Panc1 (cell line): ENCODE results near the gene RCN2. TPM values are rescaled to one million over a fixed set of nuclear protein-coding genes. Genes with fewer than 3 reads are reported as not detected.

Experiments
- ATAC-seq: fragments of 200-7000 bp; cut with Tn5 transposase; 2 replicates; pipeline ENCODE4 v1.9.1; 2020; ENCODE audit warnings: mild to moderate bottlenecking, moderate library complexity
- BruUV-seq: library from RNA; stranded (reverse); fragments of 400-500 nt; replicated peaks from 2 replicates; lab custom pipeline; 2021; lab: Mats Ljungman, UMichigan
- CTCF ChIA-PET: fragments of 300-600 bp; sonication (Branson Sonifier 250); formaldehyde crosslinking; loops from one replicate; lab custom pipeline; 2022; ENCODE audit warnings: antibody characterized with exemption; lab: Charles Lee
- POLR2A ChIA-PET: fragments of 300-600 bp; sonication (Branson Sonifier 250); formaldehyde crosslinking; loops from one replicate; lab custom pipeline; 2022; ENCODE audit warnings: antibody characterized with exemption; lab: Charles Lee
- DNase-seq: peaks from one replicate; pipeline ENCODE4 v3.0.0-alpha.2; 2010; ENCODE audit warnings: low read depth, low spot score
- H3K27ac ChIP-seq: 2 replicates; pipeline ENCODE4 v1.5.1; 2011; ENCODE audit warnings: mild to moderate bottlenecking, low read length, inconsistent platforms
- H3K27me3 ChIP-seq: fragments of 200-500 bp; sonication (Bioruptor generic); 2 replicates; pipeline ENCODE4 v1.6.0; 2014; ENCODE audit warnings: low read length, inconsistent platforms; ENCODE audit not compliant: control insufficient read depth, insufficient read depth
- H3K36me3 ChIP-seq: fragments of 200-500 bp; sonication (Bioruptor generic); 2 replicates; pipeline ENCODE4 v1.5.1; 2014; ENCODE audit warnings: inconsistent platforms, mild to moderate bottlenecking, low read length, moderate library complexity; ENCODE audit not compliant: control insufficient read depth, insufficient read depth
- H3K4me1 ChIP-seq: 2 replicates; pipeline ENCODE4 v1.5.1; 2011; ENCODE audit warnings: inconsistent platforms, mild to moderate bottlenecking, low read length, moderate library complexity; ENCODE audit not compliant: control insufficient read depth, insufficient read depth
- H3K4me3 ChIP-seq, 2 experiments: 2 replicates each; pipeline ENCODE4 v1.5.1; 2011 to 2012; ENCODE audit warnings: low read depth in 2 of 2, low read length in 2 of 2, mild to moderate bottlenecking in 2 of 2, inconsistent platforms in 1 of 2, moderate library complexity in 1 of 2
- H3K9me3 ChIP-seq: fragments of 200-500 bp; sonication (Bioruptor generic); 2 replicates; pipeline ENCODE4 v1.5.1; 2014; ENCODE audit warnings: low read depth, mild to moderate bottlenecking, inconsistent platforms, low read length, moderate library complexity; ENCODE audit not compliant: control insufficient read depth, insufficient read depth
- CTCF ChIP-seq: fragments of 450-650 bp; IDR thresholded peaks from 2 replicates; pipeline ENCODE4 v1.5.1; 2017; ENCODE audit warnings: mild to moderate bottlenecking
- POLR2AphosphoS5 ChIP-seq: IDR thresholded peaks from 2 replicates; pipeline ENCODE4 v1.6.1; 2012; ENCODE audit warnings: mild to moderate bottlenecking, low read depth, low read length, moderate library complexity
- REST ChIP-seq, 2 experiments: IDR thresholded peaks; 2 replicates each; pipeline ENCODE4 v1.6.1; 2011 to 2012; ENCODE audit warnings: low read depth in 2 of 2, control low read depth in 1 of 2, low read length in 1 of 2, mild to moderate bottlenecking in 1 of 2, moderate library complexity in 1 of 2; ENCODE audit not compliant: insufficient read depth in 1 of 2
- SIN3A ChIP-seq: IDR thresholded peaks from 2 replicates; pipeline ENCODE4 v1.6.1; 2012; ENCODE audit warnings: low read depth, mild to moderate bottlenecking, low read length, moderate library complexity, borderline replicate concordance; ENCODE audit not compliant: insufficient read depth
- TCF7L2 ChIP-seq: IDR thresholded peaks from 2 replicates; pipeline ENCODE4 v1.6.1; 2011; ENCODE audit warnings: mild to moderate bottlenecking, low read depth, low read length, inconsistent platforms
- in situ Hi-C: cut with HindIII; loops from 2 replicates; pipeline ENCODE4 v1.10.0; 2016; ENCODE audit warnings: low sequenced_read_pairs, low pct_unique_long_range_greater_than_20kb
- intact Hi-C: fragments of 100-400 bp; cut with micrococcal nuclease; formaldehyde crosslinking; loops from one replicate; pipeline ENCODE4 v1.10.0; 2022; ENCODE audit not compliant: unreplicated experiment
- total RNA-seq: library from RNA; stranded (reverse); gene quantifications from one replicate; pipeline ENCODE4 v1.2.1, GENCODE V29; 2021; ENCODE audit not compliant: unreplicated experiment

The RCN2 gene
- total RNA-seq, 1 experiment from 2014 or later: 60.7 TPM

- Histone ChIP-seq H3K36me3 (no peaks in the 10 kb centered on the region), H3K9me3 (no peaks in the 10 kb centered on the region), H3K4me1 (no peaks in the 10 kb centered on the region), H3K4me3 (no peak overlapping the region), H3K27ac (no peak overlapping the region), H3K27me3 (no peaks in the 10 kb centered on the region)
- CTCF ChIA-PET: no interaction called here
- DNase-seq (no peak), ATAC-seq (no peak)
- intact Hi-C loops: no loop called here
- in situ Hi-C loops: no loop called here
- BruUV-seq: no TSS peak
- no peak for TF ChIP-seq SIN3A
- TF ChIP-seq POLR2AphosphoS5: no peak
- no peak for TF ChIP-seq CTCF
- no peak for TF ChIP-seq REST (IDR thresholded peaks at IDR 0.05; ENCODE audit: insufficient read depth in 1 of 2, low read depth in 2 of 2, low read length in 1 of 2)
- TF ChIP-seq TCF7L2: no peak
- POLR2A ChIA-PET: no interaction called here
Observed at GRCh38 chr15:77001966-77002365, 70.4 kb downstream of the RCN2 start.

GRCh38 chr15:77002436-77002835 lies 70.9 kb downstream of the RCN2 start:
- Histone ChIP-seq H3K4me1 (no peaks in the 10 kb centered on the region), H3K4me3 (no peak overlapping the region), H3K36me3 (no peaks in the 10 kb centered on the region), H3K9me3 (no peaks in the 10 kb centered on the region), H3K27me3 (no peaks in the 10 kb centered on the region), H3K27ac (no peak overlapping the region)
- intact Hi-C loops: no loop called here
- BruUV-seq: no TSS peak
- in situ Hi-C loops: no loop called here
- TF ChIP-seq CTCF (no peak), POLR2AphosphoS5 (no peak), TCF7L2 (no peak), SIN3A (no peak), REST (IDR thresholded peaks at IDR 0.05; ENCODE audit: insufficient read depth in 1 of 2, low read depth in 2 of 2, low read length in 1 of 2) (no peak)
- ATAC-seq (no peak), DNase-seq (no peak)
- ChIA-PET POLR2A (no interaction called here), CTCF (no interaction called here)
